NCI-H510A treated with DMSO at 0.1 percent for 48 hours (cell line): ENCODE measurements around the gene SPRING1.

ENCODE experiments used
- DNase-seq: peaks from one replicate; lab custom pipeline; 2025; lab: John Stamatoyannopoulos, UW

SPRING1 gene

GRCh38 chr12:116708826-116709756 is 28.8 kb downstream of the SPRING1 start:
- DNase-seq = peak; percentile 98

- DNase-seq = no peak
These were observed 30.1 kb downstream of the SPRING1 start for GRCh38 chr12:116707751-116708150.

- DNase-seq = peak; percentile 93
These were observed 34.6 kb downstream of the SPRING1 start for GRCh38 chr12:116703214-116703795.

- DNase-seq = no peak
These were observed 36.4 kb downstream of the SPRING1 start for GRCh38 chr12:116701432-116701831.

- no peak for DNase-seq
These were observed 37.8 kb downstream of the SPRING1 start for GRCh38 chr12:116700066-116700465.

- peak; percentile 60 for DNase-seq
These were observed 39.3 kb downstream of the SPRING1 start for GRCh38 chr12:116698554-116699075.

- peak; percentile 99 for DNase-seq
These were observed 39.8 kb downstream of the SPRING1 start for GRCh38 chr12:116698116-116698515.

- peak; percentile 99 for DNase-seq
These were observed 40.2 kb downstream of the SPRING1 start for GRCh38 chr12:116697716-116698115.

GRCh38 chr12:116697305-116697704 is 40.6 kb downstream of the SPRING1 start:
- DNase-seq = peak; percentile 68

- DNase-seq = no peak
These were observed 42.5 kb downstream of the SPRING1 start for GRCh38 chr12:116695464-116695725.

- DNase-seq = no peak
These were observed 43.0 kb downstream of the SPRING1 start for GRCh38 chr12:116694653-116695463.

GRCh38 chr12:116693286-116694227 is 44.3 kb downstream of the SPRING1 start:
- peak; percentile 95 for DNase-seq

- DNase-seq = no peak
These were observed 45.3 kb downstream of the SPRING1 start for GRCh38 chr12:116692605-116693004.

GRCh38 chr12:116691636-116692035 is 46.2 kb downstream of the SPRING1 start:
- no peak for DNase-seq

- DNase-seq = no peak
These were observed 46.7 kb downstream of the SPRING1 start for GRCh38 chr12:116691205-116691604.

GRCh38 chr12:116689979-116690744 is 47.7 kb downstream of the SPRING1 start:
- no peak for DNase-seq

- DNase-seq = no peak
These were observed 48.3 kb downstream of the SPRING1 start for GRCh38 chr12:116689521-116689920.
